Lung microvascular endothelial cell (primary cell): ENCODE results near the gene ANKRD40CL. TPM values are rescaled to one million over a fixed set of nuclear protein-coding genes. Genes with fewer than 3 reads are reported as not detected.
"Not testable (repeated sequence)": the region's sequence is repeated elsewhere in the genome, so short reads cannot be mapped to it uniquely, and the experiment has no call there.

Experiments
- DNase-seq, 2 donors: peaks; one replicate each; pipeline versions ENCODE4 v3.0.0 to v3.0.0-alpha.2; 2010; ENCODE audit warnings: low read depth in 2 of 2
- total RNA-seq: library from RNA; depleted of rRNA; stranded (reverse); fragments of >200 nt; gene quantifications from 2 replicates; pipeline ENCODE4 v1.2.1, GENCODE V29; 2014

The ANKRD40CL gene
- total RNA-seq, 1 donor from 2014 or later: not detected

DNA sequence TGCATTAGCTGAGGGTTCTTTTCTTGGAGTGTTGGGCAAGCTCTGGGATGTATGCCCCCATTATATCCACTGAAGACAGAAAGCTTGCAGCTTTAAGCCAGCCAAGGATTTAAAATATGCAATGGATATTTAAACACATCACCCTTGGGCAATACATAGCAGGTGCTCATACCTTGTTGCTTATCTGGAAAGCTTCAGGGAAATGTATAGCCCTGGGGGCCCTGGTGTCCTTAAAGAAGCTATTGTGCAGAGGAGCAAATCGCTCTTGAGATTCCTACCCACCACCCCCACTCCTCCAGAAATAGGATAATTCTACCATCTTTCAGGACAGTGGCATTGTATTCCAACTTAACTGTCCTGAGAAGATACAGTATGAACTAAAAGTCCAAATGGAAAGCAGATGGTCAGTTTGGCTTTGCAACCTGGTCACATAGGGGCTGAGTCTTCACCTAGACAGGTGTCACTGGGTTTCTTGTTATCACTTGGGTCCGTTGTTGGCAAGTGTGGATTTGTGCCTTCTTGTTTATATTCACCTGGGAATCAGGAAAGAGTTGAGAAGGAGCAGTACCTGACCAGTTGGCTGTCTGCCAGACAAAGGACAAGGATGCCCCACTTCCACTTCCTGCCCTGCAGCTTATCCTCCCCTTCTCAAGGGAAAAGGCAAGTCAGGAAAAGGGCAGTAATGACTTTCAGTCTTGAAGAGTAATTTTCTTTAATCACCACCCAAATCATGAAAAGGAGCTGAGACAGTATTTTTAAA lies 3.4 kb downstream of the ANKRD40CL start:
- DNase-seq: no peak

DNA sequence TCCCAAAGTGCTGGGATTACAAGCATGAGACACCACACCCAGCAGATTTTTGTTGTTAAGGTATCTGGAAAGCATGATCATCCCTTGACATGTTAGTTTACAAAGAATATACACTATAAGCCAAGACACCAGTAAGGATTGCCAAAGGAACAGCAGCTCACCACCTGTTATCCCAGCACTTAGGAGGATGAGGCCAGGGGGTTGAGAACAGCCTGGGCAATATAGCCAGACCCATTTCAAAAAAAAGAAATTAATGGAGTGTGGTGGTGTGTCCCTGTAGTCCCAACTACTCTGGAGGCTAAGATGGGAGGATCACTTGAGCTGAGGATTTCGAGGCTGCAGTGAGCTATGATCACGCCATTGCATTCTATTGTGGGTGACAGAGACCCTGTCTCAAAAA lies 5.1 kb downstream of the ANKRD40CL start:
- no peak for DNase-seq

DNA sequence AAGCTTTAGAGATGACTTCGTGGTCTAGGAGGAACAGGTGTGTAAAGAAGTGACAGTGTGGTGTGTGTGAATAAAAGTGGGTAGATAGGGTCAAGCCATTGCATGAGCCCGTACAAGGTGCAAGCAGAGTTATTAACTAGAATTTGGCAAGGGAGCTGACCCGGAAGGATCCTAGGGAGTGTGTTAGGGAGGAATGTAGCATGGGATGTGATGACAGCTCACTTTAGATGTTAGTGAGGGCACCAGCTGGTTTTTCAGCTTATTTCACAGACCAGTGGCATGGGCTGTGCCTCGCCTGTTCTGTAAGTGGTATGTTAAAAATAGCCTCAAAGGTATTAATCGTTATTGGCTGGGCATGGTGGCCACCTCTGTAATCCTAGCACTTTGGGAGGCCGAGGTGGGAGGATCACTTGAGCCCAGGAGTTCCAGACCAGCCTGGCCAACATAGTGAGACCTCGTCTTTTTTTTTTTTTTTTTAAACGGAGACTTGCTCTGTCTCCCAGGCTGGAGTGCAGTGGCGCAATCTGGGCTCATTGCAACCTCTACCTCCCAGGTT lies 8.3 kb downstream of the ANKRD40CL start:
- no peak for DNase-seq

GRCh38 chr17:50758524-50758923 lies 8.8 kb downstream of the ANKRD40CL start:
- no peak for DNase-seq

GRCh38 chr17:50754521-50754920 lies 12.8 kb downstream of the ANKRD40CL start:
- no peak for DNase-seq

DNA sequence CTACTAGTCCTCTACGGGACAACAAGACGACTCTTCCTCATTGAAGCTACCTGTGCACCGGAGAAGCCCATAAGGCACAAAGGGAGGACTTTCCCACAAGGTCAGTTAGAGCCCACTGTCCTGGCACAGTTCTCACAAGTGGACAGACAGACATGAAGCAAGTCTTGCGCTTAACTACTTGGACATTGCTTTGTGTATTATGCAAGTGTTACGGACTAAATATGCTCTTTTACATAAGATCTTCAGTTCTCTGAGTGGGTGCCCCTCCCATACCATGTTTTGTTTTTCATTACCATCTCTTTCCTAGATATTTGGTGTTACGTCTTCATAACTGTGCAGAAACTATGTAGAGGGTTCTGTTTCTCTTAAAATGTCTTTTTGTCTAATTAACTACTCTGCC lies 18.1 kb downstream of the ANKRD40CL start:
- DNase-seq: no peak

- DNase-seq: no peak
Measured at GRCh38 chr17:50745631-50746030, 21.7 kb downstream of the ANKRD40CL start.

- DNase-seq: no peak
Measured at GRCh38 chr17:50739098-50739497, 28.2 kb downstream of the ANKRD40CL start.

DNA sequence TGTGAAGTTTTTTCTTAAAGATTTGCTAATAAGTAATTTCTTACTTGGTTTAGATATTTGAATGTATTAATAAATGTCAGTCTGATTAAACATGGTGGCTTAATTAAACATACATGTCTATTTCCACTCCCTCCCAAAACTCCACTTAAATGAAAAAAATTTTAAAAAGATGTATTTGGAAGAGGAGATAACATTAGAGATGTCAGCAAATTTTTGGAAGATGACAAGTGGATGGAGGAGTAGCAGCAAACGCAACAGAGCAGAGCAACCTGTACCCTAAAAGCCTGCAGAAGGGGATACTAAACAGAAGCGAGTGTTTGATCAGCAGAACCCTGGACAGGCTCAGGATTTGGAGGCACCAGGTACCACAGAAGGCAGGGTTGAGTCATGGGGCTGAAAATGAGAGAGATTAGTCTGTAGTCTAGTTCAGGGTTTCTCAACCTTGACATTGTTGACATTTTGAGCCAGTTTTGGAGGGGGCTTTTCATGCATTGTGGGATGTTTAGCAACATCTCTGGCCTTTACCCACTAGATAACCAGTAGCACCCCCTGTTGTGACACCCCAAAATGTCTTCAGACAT lies 30.1 kb downstream of the ANKRD40CL start:
- DNase-seq: no peak

DNA sequence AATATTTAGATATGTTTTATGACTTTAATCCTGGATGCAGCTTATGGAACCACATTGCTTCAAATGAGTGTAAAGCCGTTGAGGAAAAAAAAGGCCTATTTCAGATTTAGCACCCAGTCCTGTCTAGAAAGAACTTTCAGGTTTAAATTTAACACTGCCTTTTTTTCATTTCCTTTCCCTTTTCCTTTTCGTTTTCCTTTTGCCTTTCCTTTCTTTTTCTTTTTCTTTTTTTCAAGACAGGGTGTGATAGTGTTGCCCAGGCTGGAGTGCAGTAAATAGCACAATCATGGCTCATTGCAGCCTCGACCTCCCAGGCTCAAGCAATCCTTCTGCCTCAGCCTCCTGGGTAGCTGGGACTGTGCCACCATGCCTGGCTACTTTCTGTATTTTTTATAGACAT lies 32.0 kb downstream of the ANKRD40CL start:
- no peak for DNase-seq

- DNase-seq: peak in 1 of 2 donors; percentile 12
Measured at GRCh38 chr17:50731575-50732460, 35.5 kb downstream of the ANKRD40CL start.

DNA sequence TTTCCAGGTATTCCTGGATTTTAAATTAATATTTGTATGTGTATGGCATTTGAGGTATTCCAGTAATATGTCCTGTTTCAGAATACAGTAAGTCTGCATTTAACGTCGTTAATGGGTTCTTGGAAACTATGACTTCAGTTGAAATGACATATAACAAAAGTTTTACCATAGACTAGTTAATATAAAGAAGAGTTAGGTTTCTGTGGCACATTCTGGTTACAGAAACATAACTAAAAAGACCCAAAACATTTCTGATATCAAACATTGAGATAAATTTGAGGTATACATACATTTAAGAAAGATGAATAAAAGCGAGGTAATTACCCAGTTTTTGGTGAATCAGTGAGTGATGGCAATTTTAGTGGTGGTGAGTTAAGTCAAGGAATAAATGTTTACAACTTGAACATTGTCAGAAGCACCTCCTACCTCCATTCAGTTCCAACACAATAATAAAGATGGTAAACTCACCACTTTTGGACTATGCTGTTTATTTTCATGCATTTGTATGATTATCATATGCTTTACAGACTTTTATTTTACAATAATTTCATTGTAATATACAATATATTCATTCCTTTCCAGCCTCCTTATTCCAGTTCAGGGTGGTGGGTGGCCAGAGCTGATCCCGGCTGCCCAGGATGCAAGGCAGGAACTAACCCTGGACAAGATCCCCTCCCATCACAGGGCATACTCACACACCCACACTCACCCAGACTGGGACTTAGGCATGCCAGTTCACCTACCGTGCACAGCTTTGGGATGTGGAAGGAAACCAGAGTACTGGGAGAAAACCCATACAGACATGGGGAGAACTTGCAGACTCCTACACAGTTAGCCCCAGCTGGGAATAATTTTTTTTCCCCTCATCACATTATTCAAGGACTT lies 38.2 kb downstream of the ANKRD40CL start:
- DNase-seq: no peak

- DNase-seq: no peak
Measured at GRCh38 chr17:50728112-50728429, 39.2 kb downstream of the ANKRD40CL start.

- no peak for DNase-seq
Measured at GRCh38 chr17:50725769-50726655, 41.3 kb downstream of the ANKRD40CL start.

GRCh38 chr17:50724622-50725021 lies 42.7 kb downstream of the ANKRD40CL start:
- not testable (repeated sequence) for DNase-seq

DNA sequence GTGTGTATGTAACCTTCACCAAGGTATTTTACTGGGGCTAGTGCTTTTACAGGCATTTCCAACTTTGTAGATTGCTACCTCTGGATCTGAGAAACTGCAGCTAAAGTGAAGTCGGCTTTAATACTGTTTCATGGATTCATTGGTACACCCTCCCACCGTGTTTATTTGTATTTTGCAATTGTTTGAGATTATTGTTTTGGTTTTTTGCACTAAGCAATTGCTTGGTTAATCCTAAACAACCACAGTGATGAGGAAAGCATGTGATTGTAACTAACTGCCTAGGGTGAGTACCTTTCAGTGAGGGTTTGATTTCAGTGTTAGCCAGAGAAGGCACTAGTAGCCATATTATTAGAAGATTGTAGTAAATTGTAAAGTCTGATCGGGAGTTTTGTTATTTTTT lies 44.6 kb downstream of the ANKRD40CL start:
- DNase-seq: no peak

GRCh38 chr17:50721194-50722010 lies 45.9 kb downstream of the ANKRD40CL start:
- DNase-seq: peak; percentile 17 to 40

- peak in 1 of 2 donors; percentile 9 for DNase-seq
Measured at GRCh38 chr17:50719924-50720794, 47.2 kb downstream of the ANKRD40CL start.
